ENCODE measurements around the gene LHX2.

- TF ChIP-seq CTCF (conservative IDR thresholded peaks at IDR 0.05) = no peak
- no peak for TF ChIP-seq EZH2 (IDR thresholded peaks at IDR 0.05; ENCODE audit: low read depth)
Observed at GRCh38 chr9:124047251-124047672, 35.7 kb downstream of the LHX2 start.

Measured in PC-9 (cell line).